Lower lobe of right lung (tissue), 2 donors: ENCODE results near the gene TXNDC15. TPM values are rescaled to one million over a fixed set of nuclear protein-coding genes. Genes with fewer than 3 reads are reported as not detected.

ENCODE experiments used
- ATAC-seq, 2 donors: fragments of 200-7000 bp; cut with Tn5 transposase; one replicate each; pipeline ENCODE4 v1.9.1; 2020 to 2022; ENCODE audit warnings: mild to moderate bottlenecking in 2 of 2, moderate library complexity in 2 of 2
- DNase-seq: peaks from one replicate; pipeline ENCODE4 v3.0.0-alpha.2; 2020
- H3K27ac ChIP-seq: fragments of 200-600 bp; one replicate; pipeline ENCODE4 v1.8.0; 2022
- H3K27me3 ChIP-seq: fragments of 200-600 bp; one replicate; pipeline ENCODE4 v1.8.0; 2022; ENCODE audit warnings: low read depth
- H3K36me3 ChIP-seq: fragments of 200-600 bp; one replicate; pipeline ENCODE4 v1.8.0; 2022; ENCODE audit warnings: mild to moderate bottlenecking
- H3K4me1 ChIP-seq: fragments of 200-600 bp; one replicate; pipeline ENCODE4 v1.8.0; 2022
- H3K4me3 ChIP-seq: fragments of 200-600 bp; one replicate; pipeline ENCODE4 v1.8.0; 2022; ENCODE audit warnings: mild to moderate bottlenecking
- H3K9me3 ChIP-seq: fragments of 200-600 bp; one replicate; pipeline ENCODE4 v1.8.0; 2022
- intact Hi-C: fragments of 100-400 bp; cut with DNase I; formaldehyde crosslinking; loops from one replicate; pipeline ENCODE4 v1.11.0; 2022
- microRNA-seq: library from miRNA; unstranded; fragments of <30 nt; microRNA quantifications from one replicate; pipeline ENCODE4 v1.2.0, GENCODE V29; 2020; ENCODE audit warnings: borderline number of aligned reads
- total RNA-seq: library from RNA; stranded (reverse); fragmentation: NEBNext Ultra II Directional; extraction: Animal tissue kit (Norgen Biotek cat#: 25700); gene quantifications from one replicate; pipeline ENCODE4 v1.2.1, GENCODE V29; 2021
- TF ChIP-seq, protein P1 (sequence below): fragments of 200-600 bp; IDR thresholded peaks from one replicate; pipeline ENCODE4 v1.8.0; 2022; ENCODE audit warnings: antibody characterized with exemption, mild to moderate bottlenecking
- donor health status: DM: no; HTN: yes; CAD: no; lungs with severe emphysema.

The TXNDC15 gene
- total RNA-seq, 1 donor from 2014 or later: 56.8 TPM

GRCh38 chr5:134949316-134949715, 75.1 kb downstream of the TXNDC15 start:
- Histone ChIP-seq H3K9me3 (peaks cover 7% of the 10 kb centered on the region), H3K4me1 (no peaks in the 10 kb centered on the region), H3K36me3 (no peaks in the 10 kb centered on the region), H3K27ac (no peak overlapping the region), H3K27me3 (no peaks in the 10 kb centered on the region), H3K4me3 (no peak overlapping the region)
- intact Hi-C loops: no loop called here
- no peak for DNase-seq
- no peak for ATAC-seq
- TF ChIP-seq, protein P1, sequence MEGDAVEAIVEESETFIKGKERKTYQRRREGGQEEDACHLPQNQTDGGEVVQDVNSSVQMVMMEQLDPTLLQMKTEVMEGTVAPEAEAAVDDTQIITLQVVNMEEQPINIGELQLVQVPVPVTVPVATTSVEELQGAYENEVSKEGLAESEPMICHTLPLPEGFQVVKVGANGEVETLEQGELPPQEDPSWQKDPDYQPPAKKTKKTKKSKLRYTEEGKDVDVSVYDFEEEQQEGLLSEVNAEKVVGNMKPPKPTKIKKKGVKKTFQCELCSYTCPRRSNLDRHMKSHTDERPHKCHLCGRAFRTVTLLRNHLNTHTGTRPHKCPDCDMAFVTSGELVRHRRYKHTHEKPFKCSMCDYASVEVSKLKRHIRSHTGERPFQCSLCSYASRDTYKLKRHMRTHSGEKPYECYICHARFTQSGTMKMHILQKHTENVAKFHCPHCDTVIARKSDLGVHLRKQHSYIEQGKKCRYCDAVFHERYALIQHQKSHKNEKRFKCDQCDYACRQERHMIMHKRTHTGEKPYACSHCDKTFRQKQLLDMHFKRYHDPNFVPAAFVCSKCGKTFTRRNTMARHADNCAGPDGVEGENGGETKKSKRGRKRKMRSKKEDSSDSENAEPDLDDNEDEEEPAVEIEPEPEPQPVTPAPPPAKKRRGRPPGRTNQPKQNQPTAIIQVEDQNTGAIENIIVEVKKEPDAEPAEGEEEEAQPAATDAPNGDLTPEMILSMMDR: no peak

Small RNA genes lying within 50 kb of the gene (microRNA-seq; reads per million reads assigned to microRNA genes)
- not detected for gene MIR4461

Other genes starting within 250 kb of the TXNDC15 start
- 60.0 TPM for gene SAR1B, start 241.5 kb upstream of the TXNDC15 start, total RNA-seq
- 22.0 TPM for gene SEC24A, start 225.6 kb upstream of the TXNDC15 start, total RNA-seq
- 25.6 TPM for gene CAMLG, start 135.8 kb upstream of the TXNDC15 start, total RNA-seq
- gene DDX46, start 115.6 kb upstream of the TXNDC15 start, total RNA-seq: 43.3 TPM
- 47.9 TPM for gene C5orf24, start 28.4 kb upstream of the TXNDC15 start, total RNA-seq
- 13.1 TPM for gene PCBD2, start 30.8 kb downstream of the TXNDC15 start, total RNA-seq
- gene CATSPER3, start 93.5 kb downstream of the TXNDC15 start, total RNA-seq: 0.68 TPM
- gene PITX1, start 159.9 kb downstream of the TXNDC15 start, total RNA-seq: 0.47 TPM